OCI-LY7 (cell line): ENCODE measurements around the gene TMEM51.

Experiments
- EZH2phosphoT487 ChIP-seq: fragments of 200-600 bp; sonication (generic); IDR thresholded peaks from 2 replicates; pipeline ENCODE4 v1.6.1; 2018; ENCODE audit warnings: low read depth, borderline replicate concordance, mild to moderate bottlenecking, mixed run types, antibody characterized with exemption, low read length, moderate library complexity, mixed read lengths
- TF ChIP-seq, protein P1 (sequence below): fragments of 200-600 bp; sonication (generic); conservative IDR thresholded peaks from 2 replicates; pipeline ENCODE4 v1.5.1; 2014; ENCODE audit warnings: mild to moderate bottlenecking, antibody characterized with exemption, low read length, moderate library complexity, mixed read lengths

DNA sequence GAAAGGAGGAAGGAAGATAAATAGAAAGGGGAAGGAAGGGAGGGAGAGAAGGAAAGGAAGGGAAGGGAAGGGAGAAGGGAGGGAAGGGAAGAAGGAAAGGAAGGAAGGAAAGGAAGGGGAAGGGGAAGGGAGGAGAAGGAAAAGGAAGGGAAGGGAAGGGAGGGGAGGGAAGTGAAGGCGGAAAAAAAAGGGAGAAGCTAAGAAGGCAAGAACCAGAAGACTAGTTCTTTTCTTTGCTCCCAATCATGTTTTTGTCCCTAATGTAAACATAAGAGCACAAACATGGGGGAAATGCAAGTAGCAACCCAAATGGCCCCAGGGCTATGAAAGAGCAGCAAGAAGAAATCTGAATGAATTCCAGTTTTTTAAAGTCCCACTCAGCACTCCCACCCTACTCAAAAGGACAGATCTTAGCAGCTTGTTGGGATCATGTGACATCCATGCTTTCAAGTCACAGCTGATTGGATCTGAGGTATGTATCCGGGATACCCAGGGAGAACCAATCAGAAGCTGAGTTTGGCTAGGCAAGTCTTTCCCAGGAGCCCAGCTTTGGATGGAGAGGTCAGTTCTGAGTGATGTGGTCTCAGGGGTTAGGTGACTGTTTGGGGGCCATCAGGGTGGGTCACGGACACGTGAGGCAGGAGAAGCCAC is 69.2 kb downstream of the TMEM51 start:
- TF ChIP-seq, protein P1, sequence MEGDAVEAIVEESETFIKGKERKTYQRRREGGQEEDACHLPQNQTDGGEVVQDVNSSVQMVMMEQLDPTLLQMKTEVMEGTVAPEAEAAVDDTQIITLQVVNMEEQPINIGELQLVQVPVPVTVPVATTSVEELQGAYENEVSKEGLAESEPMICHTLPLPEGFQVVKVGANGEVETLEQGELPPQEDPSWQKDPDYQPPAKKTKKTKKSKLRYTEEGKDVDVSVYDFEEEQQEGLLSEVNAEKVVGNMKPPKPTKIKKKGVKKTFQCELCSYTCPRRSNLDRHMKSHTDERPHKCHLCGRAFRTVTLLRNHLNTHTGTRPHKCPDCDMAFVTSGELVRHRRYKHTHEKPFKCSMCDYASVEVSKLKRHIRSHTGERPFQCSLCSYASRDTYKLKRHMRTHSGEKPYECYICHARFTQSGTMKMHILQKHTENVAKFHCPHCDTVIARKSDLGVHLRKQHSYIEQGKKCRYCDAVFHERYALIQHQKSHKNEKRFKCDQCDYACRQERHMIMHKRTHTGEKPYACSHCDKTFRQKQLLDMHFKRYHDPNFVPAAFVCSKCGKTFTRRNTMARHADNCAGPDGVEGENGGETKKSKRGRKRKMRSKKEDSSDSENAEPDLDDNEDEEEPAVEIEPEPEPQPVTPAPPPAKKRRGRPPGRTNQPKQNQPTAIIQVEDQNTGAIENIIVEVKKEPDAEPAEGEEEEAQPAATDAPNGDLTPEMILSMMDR = no peak
- no peak for TF ChIP-seq EZH2phosphoT487
